ENCODE data around the gene INKA2.
"Not testable (repeated sequence)": the region's sequence is repeated elsewhere in the genome, so short reads cannot be mapped to it uniquely, and the experiment has no call there.

Gene INKA2

GRCh38 chr1:111747947-111748346 lies 8.8 kb upstream of the INKA2 start:
- FAIRE-seq, result no peak

DNA sequence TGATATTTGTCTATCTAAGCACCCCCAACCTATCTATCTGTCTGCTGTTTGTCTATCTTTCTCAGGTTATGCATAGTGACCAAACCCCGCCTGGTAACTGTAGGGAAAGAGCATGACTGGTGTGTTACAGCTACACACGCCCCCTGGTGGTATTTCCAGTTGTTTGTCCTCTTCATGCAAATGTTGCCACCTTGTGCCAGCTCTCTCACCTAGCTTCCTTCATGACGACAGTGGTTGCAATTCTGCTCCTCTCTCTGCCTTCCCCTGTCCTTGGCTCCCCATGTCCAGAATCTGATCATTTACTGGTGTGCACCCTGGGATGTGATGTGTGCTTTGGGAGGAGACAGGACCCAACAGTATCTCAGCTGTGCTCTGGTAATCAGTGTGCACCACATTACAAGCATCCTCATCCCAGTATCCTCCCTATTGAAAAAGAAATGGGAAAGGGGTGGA lies 8.1 kb upstream of the INKA2 start:
- no peak for FAIRE-seq

GRCh38 chr1:111746614-111746999 lies 7.4 kb upstream of the INKA2 start:
- no peak for FAIRE-seq

DNA sequence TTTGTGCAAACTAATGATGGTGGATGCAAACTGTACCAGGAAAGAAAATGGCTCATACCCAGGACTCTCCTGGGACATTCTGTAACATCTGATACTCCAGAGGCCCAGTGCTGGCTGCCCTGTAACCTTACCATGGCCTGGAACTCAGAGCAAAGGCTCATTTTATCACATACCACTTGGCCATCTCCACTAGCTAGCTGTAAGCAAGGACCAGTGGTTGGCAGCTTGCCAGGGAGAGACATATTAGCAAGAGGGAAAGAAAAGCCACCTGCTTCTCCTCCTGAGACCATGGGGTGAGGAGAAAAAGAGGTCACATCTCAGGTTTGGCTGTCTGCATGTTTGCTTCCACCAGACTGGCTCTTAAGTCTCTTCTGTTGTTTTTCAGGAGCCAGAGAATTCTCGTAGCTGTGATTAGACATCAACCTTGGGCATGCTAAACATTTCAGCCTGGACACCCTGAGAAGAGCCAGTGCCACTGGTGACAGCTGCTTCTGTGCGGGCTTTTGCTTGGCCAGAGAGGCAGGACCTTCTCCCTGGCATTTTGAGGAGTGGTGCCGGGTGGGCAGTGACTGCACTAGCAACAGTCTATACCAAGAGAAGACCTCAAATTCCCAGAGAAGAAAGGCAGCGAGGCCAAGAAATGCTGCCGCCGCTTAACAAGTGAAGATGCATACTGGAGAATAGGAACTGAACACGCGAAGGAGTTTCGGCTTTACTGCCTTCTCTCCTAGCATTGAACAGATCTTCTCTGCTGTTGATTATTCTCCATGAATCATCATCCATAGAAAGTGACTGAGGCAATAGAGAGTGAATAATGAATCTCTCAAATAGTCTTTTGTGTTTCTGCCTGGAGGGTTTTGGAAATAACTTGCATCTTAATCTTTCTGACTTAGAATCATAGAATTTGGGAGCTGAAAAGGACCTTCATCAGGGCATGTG lies 6.7 kb upstream of the INKA2 start:
- no peak for FAIRE-seq

GRCh38 chr1:111743679-111744101 lies 4.5 kb upstream of the INKA2 start:
- FAIRE-seq, result no peak

GRCh38 chr1:111742938-111743549 lies 3.8 kb upstream of the INKA2 start:
- FAIRE-seq, result no peak

DNA sequence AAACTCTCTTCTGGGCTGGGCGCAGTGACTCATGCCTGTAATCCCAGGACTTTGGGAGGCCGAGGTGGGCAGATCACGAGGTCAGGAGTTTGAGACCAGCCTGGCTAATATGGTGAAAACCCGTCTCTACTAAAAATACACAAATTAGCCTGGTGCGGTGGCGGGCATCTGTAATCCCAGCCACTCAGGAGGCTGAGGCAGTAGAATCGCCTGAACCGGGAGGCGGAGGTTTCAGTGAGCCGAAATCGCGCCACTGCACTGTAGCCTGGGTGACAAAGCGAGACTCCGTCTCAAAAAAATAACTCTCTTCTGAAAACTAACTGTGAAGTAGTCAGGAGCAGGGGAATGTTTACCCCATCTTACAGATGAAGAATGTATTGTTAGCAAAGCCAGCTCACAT lies 3.1 kb upstream of the INKA2 start:
- not testable (repeated sequence) for FAIRE-seq

DNA sequence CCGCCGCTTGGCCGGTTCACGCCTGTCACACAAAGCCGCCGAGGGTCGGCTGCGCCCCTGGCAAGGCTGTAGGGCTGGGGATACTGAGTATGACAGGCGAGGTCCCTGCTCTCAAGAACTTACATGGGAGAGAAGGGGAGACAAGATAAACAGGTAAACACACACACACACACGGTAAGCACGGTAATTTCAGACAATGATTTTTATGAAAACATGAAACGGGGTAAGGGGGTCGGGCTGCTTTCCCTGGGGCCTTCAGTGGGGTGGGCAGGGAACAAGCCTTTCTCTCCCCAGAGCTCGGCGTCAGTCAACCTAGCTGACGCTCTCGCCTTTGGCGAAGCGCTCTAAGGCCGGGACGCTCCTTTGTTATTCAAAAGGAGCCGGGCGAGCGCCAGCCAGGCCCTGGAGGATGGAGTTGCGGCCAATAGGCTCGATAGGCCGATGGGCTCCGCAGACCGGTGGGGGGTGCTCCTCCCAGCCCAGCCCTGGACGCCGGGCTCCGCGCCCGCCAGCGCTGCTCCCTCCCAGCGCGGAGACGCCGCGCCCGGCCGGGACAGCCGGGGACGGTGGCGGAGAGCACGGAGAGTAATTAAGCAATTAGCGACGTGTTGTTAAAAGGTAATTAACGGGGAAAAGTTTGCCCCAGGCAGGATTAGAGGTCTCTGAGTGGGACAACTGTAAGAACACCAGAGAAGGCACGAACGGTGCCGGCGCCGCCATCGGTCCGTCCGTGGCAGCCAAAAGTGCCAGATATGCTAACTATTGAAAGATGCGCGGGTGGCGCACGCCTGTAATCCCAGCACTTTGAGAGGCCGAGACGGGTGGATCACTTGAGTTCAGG lies 950 bp upstream of the INKA2 start:
- no peak for FAIRE-seq

GRCh38 chr1:111738436-111739193 lies 580 bp downstream of the INKA2 start:
- no peak for FAIRE-seq

DNA sequence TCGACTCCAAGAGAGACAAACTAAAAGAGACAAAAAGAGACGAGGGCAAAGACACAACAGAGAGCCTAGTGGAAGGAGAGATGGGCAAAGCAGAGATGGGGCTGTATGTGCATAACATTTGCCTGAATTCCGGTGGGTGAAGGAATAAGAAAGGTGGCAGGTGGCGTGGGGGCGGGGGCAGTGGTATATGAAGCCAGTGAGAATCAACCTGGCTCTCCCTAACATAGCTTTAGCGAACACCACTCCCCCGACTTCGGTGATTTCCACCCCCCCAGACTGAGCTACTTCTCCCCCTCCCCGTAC lies 1.1 kb downstream of the INKA2 start:
- FAIRE-seq, result no peak

GRCh38 chr1:111737216-111738132 lies 1.7 kb downstream of the INKA2 start:
- no peak for FAIRE-seq

DNA sequence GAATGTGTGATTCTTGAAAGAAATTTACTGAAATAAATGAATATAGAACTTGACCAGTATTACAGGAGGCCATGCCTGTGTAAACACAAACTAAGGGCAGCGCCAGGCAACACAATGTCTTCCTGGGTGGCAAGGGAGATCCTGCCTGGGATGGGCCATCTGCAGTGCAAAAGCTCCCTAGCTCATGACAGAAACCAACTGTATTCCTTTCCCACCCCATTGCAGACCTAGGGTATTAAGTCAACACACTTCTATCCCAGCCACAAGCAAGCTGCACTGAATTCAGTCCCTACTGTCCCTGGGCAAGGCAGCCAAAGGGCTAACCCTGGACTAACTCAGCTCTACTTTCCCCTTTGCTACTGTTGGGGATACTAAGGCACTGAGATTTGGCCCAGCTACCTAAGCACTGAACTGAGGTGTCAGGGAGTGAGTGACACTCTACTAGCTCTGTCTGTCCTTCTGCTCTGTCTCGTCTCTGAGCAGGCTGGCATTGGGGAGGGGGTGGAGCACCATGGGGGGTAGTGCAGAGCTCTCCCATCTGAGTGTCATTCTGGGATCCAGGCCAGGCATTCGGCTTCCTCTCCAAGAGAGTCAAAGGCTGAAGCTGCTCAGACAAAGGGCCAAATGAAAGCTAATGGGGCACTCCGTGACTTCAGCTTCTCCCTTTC lies 2.5 kb downstream of the INKA2 start:
- no peak for FAIRE-seq

DNA sequence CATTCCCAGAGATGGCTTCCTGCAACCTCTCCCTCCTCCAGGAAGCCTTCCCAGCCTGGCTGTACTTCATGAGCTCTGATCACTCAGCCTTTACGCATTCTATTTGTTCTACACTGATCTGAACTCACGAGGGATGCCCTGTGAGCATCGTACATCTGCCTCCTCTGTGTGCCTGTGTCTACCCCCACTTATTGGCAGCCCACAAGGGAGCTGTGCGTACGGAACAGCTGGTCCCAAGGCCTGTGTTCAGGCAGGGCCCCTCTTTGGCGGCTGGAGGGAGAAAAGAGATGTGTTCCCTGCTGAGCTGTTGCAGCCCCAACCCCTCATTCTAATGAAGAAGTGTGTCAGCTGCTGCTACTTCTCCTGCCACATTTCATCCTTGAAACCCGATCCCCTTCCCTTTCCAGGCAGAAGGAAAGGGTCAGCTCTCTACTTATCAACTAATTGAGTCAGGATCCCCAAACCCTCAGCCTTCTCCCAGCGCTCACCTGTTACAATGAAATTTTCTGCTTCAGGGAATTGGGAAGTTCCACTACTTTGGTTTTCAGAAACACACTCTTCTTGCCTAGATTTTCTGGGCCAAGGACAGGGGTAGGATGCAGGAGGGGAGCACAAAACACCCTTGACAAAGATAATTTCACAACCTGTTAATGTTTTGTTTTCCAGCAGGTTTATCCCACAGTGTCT lies 3.2 kb downstream of the INKA2 start:
- FAIRE-seq, result no peak

DNA sequence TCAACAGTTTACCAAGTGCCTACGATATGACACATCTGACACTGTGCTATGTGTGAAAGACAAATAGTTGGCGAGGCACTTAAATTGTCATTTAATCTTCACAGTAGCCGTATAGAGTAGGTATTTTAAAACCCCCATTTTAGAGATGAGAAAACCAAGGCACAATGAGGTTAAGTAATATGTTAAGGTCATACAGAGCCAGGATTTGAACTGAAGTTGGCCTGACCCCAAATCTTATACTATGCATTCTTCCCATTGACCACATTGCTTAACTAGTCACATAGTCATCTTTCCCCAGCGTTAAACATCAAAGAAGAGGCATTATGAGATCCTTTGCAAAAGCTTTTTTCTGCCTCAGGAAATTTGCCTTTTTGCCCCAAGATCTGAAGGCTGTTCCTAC lies 3.9 kb downstream of the INKA2 start:
- no peak for FAIRE-seq

DNA sequence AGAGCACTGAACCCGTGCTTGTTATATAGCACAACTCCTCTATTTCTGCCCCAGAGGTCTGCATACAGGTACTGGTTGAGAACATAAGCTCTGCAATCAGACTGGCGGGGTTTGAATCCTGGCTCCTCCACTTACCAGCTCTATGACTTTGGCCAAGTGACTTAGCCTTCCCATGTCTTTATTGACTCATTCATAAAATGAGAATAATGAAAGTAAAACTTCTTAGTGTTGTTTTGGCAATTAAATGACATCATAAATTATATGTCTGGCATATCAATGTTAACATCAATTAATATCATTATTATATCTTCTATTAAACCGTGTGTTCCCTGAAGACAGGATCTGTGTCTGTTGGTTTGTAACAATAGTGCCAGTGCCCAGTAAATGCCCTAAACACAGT lies 4.3 kb downstream of the INKA2 start:
- FAIRE-seq, result no peak

DNA sequence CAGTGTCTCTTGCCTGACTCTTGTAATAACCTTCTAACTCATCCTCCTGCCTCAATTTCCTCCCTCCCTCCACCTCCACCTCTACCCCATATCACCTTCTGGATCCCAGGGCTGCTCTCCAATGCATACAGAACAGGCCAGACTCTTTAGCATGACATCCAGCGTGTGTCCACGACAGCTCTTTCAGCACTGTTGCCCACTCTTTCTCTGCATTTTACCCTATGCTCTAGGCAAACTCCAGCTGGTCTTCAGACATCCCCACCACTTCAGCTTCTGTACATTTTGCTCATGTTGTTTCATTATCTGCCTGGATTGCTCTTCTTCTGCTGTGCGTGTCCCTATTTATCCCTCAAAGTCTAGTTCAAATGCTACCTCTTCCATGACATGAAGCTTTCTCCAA lies 4.8 kb downstream of the INKA2 start:
- FAIRE-seq, result no peak

DNA sequence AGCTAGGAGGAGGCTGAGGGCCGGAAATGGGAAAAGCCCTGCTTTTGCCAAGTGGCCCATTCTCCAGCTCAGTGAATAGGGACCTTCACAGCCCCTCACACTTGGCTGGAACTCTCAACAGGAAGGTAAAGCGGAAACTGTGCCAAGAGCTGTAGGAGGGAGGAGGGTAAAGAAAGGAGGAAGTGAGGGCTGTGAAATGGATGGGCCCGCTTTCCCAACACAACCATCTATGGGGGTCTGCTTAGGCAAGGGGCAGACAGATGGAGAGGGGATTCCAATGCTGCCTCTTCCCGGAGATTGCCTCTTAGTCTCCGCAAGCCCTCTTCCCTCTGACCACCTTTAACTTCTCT lies 5.2 kb downstream of the INKA2 start:
- FAIRE-seq, result no peak

DNA sequence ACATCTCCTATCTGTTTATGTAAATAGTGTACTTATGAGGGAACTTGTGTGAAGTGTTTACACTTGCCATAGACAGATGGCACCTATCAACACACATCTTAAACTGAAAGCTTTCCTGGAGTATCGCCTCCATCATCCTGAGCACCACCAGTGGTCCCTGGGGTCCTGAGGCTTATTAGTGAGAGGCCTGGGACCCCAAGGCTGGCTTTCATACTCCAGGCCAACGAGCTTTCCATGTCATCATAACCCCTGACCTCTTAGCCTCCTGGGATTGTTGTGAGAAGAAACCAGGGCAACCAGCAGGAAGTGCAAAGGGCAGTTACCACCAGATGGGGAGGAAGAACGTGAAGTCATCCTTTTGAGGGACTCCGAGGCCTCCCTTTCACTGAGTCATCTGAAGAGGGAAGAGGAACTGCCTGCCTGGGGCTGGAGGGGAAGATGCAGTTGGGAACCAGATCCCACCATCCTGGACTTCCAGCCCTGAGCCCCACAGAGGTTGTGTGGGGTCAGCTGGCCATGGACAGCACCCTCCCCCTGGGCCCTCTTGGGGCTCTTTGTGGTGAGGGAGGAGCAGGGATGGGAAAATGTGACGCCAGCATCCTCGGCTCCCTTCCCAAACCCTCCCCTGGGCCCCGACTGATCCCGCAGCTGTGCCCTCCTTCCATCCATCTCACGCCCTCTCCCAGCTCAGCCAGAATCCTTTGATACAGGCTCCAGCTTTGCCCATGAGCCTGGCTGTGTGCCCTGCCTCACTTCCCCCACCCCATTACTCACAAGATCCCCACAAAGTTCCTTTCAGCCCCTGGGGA lies 5.8 kb downstream of the INKA2 start:
- no peak for FAIRE-seq

GRCh38 chr1:111732718-111733117 lies 6.5 kb downstream of the INKA2 start:
- FAIRE-seq, result no peak

DNA sequence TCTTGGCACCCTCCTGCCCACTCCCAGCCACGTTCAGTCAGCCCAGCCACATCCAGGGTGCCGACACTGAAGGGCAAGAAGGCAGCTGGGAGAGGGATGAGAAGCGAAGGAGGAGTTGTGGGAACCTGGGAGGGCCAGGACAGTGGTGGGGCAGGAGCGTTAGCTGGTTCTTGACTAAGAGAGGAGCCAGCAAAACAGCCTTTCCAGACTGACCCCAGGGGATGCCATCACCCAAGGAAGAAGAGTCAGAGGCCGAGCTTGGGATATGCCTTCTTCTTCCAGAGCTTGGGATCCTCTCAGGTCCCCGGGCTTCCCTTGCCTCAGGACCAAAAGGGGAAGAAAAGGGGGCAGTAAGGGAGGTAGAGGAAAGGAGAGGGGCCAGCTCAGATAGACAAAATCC lies 7.2 kb downstream of the INKA2 start:
- FAIRE-seq, result no peak

All from A204.1 (cell line).